Panc1 (cell line): ENCODE data around the gene ZBTB9.

Experiments used
- CTCF ChIP-seq: fragments of 450-650 bp; IDR thresholded peaks from 2 replicates; pipeline ENCODE4 v1.5.1; 2017; ENCODE audit warnings: mild to moderate bottlenecking
- POLR2AphosphoS5 ChIP-seq: IDR thresholded peaks from 2 replicates; pipeline ENCODE4 v1.6.1; 2012; ENCODE audit warnings: mild to moderate bottlenecking, low read depth, low read length, moderate library complexity
- REST ChIP-seq, 2 experiments: IDR thresholded peaks; 2 replicates each; pipeline ENCODE4 v1.6.1; 2011 to 2012; ENCODE audit warnings: low read depth in 2 of 2, control low read depth in 1 of 2, low read length in 1 of 2, mild to moderate bottlenecking in 1 of 2, moderate library complexity in 1 of 2; ENCODE audit not compliant: insufficient read depth in 1 of 2

- TF ChIP-seq POLR2AphosphoS5 (no peak), CTCF (no peak), REST (IDR thresholded peaks at IDR 0.05; ENCODE audit: insufficient read depth in 1 of 2, low read depth in 2 of 2, low read length in 1 of 2) (no peak)
Measured at GRCh38 chr6:33430991-33431879, 23.1 kb upstream of the ZBTB9 start.
